NCI-H1092 treated with DMSO at 0.1 percent for 48 hours (cell line): Measurements from ENCODE around the gene KRT74.

Experiments used
- DNase-seq: peaks from one replicate; lab custom pipeline; 2025; lab: John Stamatoyannopoulos, UW

KRT74 gene

DNA sequence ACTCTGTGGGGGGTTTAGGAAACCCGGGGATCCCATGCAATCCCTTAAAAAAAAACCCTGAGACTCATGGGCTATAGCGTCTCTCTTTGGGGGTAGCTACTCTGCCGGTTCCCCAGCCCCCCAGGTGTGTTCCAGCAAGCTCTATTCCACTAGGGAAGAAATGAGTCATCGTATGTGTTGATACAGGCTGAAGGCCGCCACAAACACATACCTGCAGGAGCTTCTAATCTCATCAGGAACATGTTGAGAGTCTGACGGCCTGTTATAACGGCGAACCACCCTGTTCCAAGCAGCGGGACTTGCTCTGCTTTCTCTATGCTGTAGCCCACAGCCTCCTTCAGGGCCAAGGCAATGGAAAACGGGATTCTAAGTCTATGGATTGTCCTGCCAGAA lies 52.5 kb downstream of the KRT74 start:
- no peak for DNase-seq

DNA sequence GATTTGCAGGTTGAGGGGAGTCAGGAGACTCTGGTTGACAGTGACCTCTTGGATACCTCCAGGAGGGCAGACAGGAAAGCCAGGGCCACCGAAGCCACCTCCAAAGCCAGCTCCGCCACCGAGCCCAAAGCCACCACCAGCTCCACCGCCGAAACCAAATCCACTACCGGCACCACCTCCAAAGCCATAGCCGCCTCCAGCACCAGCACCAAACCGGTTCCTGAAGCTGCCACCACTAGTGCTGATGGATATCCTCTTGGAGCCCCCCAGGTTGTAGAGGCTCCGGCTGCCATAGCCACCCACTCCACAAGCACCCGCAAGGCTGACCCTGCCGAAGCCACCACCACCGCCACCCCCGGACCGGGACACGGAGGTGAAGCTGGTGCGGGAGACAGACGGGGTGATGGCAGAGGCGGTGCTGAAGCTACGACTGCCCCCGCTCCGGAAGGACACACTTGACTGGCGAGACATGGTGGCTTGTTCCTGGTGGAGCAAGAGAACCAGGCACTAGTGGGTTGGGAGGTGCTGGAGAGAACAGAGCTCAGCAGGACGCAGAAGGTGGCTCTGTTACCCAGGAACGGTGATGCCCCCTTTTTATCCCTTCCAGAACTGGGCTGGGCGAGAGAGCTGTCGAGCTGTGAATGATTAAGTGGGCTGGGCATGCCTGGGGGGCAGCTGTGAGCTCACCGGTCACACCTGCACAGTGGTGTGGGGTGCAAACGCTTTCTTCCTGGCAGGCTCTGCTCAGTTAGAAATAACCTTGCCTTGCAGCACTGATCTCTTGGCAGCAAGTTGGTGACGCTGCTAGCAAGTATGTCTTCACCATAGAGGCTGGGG lies 53.6 kb downstream of the KRT74 start, which contains the start of gene KRT5:
KRT5 (minus strand) TSS at position 569 of the 837 bp plus-strand sequence; CDS start at position 471, 98 bp downstream.
- DNase-seq, result no peak

DNA sequence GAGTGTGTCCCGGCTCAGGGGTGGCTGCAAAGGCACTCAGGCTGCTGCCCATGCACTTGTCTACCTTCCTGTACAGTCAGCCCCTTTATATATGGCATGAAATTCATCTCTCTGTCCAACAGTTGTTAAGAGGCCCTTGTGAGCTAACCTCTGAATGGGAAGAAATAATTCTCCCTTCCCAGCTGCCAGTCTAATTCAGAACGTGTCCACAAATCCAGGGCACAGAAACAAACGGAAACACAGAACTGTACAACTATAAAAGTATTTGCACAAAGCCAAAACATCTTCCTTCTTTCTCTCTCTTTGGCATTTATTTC lies 54.3 kb downstream of the KRT74 start:
- DNase-seq, result no peak

DNA sequence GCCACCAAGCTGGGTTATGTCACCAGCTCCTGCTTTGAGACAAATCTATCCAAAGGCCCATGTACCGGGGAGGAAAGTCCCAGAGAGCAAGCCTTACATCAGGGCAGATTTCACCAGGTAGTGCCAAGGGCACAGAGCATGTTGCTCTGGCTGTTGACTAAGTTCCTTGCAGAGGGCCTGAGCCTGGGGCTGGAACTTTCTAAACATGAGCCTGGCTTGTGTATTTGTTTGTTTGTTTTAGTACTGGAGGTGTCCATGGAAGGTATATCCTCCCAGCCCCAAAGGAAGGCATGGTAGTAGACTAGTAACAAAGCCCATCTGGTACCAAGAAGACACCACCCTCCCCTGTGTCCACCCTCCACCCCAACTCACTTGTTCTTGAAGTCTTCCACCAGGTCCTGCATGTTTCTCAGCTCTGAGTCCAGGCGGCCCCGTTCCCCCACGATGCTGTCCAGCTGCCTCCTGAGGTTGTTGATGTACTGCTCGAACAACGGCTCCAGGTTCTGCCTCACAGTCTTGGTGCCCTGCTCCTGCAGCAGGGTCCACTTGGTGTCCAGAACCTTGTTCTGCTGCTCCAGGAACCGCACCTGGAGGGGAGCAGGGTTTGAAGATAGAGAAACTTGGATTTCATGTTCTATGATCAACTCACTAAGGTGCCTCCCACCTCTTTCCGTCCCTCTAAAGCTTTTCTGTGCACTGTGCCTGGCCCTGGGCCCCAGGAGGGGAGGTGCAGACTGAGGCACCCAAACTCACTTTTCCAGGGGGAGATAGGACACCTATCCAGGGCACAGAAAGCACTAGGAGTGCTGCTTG lies 54.9 kb downstream of the KRT74 start:
- no peak for DNase-seq

DNA sequence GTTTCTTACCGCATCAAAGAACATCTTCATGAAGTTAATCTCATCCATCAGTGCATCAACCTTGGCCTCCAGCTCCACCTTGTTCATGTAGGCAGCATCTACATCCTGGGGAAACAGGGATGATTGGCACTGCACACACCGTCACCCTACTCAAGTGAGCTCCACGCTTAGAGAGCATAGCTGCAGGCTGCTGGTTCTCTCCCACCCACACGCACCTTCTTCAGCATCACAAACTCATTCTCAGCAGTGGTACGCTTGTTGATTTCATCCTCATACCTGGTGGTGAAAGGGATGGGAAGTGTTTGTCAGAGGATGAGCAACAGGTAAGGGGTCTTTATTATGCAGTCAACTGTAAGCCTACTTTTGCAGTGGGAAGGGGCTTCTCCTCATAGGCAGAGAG lies 55.8 kb downstream of the KRT74 start:
- DNase-seq, result no peak

GRCh38 chr12:52517005-52517835 lies 56.4 kb downstream of the KRT74 start:
- no peak for DNase-seq

DNA sequence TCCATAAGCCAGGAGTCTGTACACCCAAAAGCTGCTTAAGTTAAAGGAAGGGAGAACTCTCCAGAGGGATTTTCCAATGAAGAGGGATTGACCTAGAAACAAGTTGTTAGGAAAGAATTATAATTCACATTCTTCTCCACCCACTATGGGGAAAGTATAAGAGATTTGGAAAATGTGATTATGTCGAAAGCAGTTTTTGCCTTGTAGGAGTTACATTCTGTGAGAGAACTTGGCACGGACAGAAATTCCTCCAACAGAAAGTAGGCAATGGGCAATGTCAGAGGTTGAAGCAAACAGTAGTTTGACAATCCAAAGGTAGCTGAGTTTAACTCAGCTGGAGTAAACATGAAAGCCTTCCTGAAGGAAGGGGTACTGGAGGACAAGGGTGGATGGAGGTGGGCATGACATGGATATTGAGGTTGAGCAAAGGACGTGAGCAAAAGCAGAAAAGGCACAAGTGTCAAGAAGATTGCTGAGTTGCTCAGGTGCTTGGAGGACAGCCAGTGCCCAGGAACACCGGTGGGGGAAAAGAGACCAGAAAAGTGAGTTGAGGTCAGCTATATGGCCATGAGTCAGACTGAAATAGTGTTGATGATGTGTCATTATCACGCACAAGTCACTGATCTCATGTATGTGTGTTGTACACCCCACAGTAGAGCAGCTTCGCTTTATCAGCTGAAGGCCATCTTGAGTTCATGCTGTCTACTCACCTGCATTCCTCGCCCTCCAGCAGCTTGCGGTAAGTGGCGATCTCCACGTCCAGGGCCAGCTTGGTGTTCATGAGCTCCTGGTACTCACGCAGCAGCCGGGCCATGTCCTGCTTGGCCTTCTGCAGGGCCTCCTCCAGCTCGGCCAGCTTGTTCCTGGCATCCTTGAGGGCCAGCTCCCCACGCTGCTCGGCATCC lies 57.5 kb downstream of the KRT74 start:
- DNase-seq, result no peak
